Psoas muscle (tissue), 8 donors: ENCODE measurements around the gene ALK. TPM values are rescaled to one million over a fixed set of nuclear protein-coding genes. Genes with fewer than 3 reads are reported as not detected.

Experiments used
- ATAC-seq, 4 donors: fragments of 200-7000 bp; cut with Tn5 transposase; one replicate each; pipeline ENCODE4 v1.9.1; 2020; ENCODE audit warnings: moderate library complexity in 3 of 4, mild to moderate bottlenecking in 2 of 4
- DNase-seq, 2 donors: peaks; one replicate each; pipeline ENCODE4 v3.0.0-alpha.2; 2020
- H3K27ac ChIP-seq: fragments of 200-600 bp; one replicate; pipeline ENCODE4 v1.8.0; 2022
- H3K27me3 ChIP-seq, 3 donors: fragments of 200-600 bp in 1 of 3; one replicate each; pipeline versions ENCODE4 v1.6.1 to v1.8.0; 2013 to 2022; ENCODE audit warnings: low read length in 2 of 3, mild to moderate bottlenecking in 2 of 3, moderate library complexity in 1 of 3; ENCODE audit not compliant: insufficient read depth in 3 of 3
- H3K36me3 ChIP-seq, 2 donors: fragments of 200-600 bp in 1 of 2; one replicate each; pipeline versions ENCODE4 v1.6.1 to v1.8.0; 2013 to 2022; ENCODE audit warnings: low read depth in 1 of 2, mild to moderate bottlenecking in 1 of 2, moderate library complexity in 1 of 2; ENCODE audit not compliant: insufficient read depth in 1 of 2
- H3K4me1 ChIP-seq: fragments of 200-600 bp; one replicate; pipeline ENCODE4 v1.8.0; 2022
- H3K4me3 ChIP-seq: fragments of 200-600 bp; one replicate; pipeline ENCODE4 v1.8.0; 2022; ENCODE audit warnings: mild to moderate bottlenecking
- H3K9me3 ChIP-seq: fragments of 200-600 bp; one replicate; pipeline ENCODE4 v1.8.0; 2022
- CTCF ChIP-seq: fragments of 200-600 bp; IDR thresholded peaks from one replicate; pipeline ENCODE4 v1.8.0; 2022; ENCODE audit warnings: antibody characterized with exemption
- WGBS, 3 donors: extraction: QIAGEN DNeasy Blood & Tissue Kit; methylation state at CpG; one replicate each; pipeline versions ENCODE4 v1.1.6 to v1.1.7; 2013; 5-methylcytosine and 5-hydroxymethylcytosine counted together
- intact Hi-C, 2 donors: fragments of 100-400 bp; cut with DNase I; formaldehyde crosslinking; loops; one replicate each; pipeline versions ENCODE4 v1.11.0 to v1.14.2; 2022
- polyA plus RNA-seq, 3 donors: library from polyadenylated mRNA; stranded (reverse); fragments of 200-250 nt; gene quantifications; one replicate each; pipeline ENCODE4 v1.2.3, GENCODE V29; 2013
- total RNA-seq, 4 donors: library from RNA; stranded (reverse); fragmentation: NEBNext Ultra II Directional in 2 of 4; extraction: Animal tissue kit (Norgen Biotek cat#: 25700) in 2 of 4; gene quantifications; one replicate each; pipeline versions ENCODE4 v1.2.1 to v1.2.4, GENCODE V29; 2021 to 2023
- donor health status: healthy with polysubstance abuse.
- donor health status: DM: no; HTN: no; CAD: no; lungs with moderate emphysema.
- donor health status: Bipolar disorder and iron deficiency.
- donor health status: healthy.
- donor health status: DM: yes; HTN: yes; CAD: no.
- donor health status: DM: no; HTN: no; CAD: no.
- donor health status: DM: no; HTN: no; CAD: no.
- donor health status: DM: yes; HTN: yes; CAD: no.

The ALK gene
- total and polyA plus RNA-seq, 7 donors = 0.03 to 0.32 (median 0.08) TPM; not detected in 2

- no peaks in the 10 kb centered on the region for H3K9me3 ChIP-seq
- H3K4me1 ChIP-seq = no peaks in the 10 kb centered on the region
- no peak for TF ChIP-seq CTCF
- no peaks in the 10 kb centered on the region for H3K27me3 ChIP-seq
- ATAC-seq (no peak), DNase-seq (no peak)
- intact Hi-C loops = no loop called here
- no peaks in the 10 kb centered on the region for H3K36me3 ChIP-seq
- no peak overlapping the region for H3K27ac ChIP-seq
- no peak overlapping the region for H3K4me3 ChIP-seq
- 82 to 85% (median 83%) methylated on average over 8 of the region's 8 CpGs for WGBS, 3 donors
These were observed 341.8 kb downstream of the ALK start for GRCh38 chr2:29579495-29580169.

- H3K36me3 ChIP-seq = no peaks in the 10 kb centered on the region
- H3K4me3 ChIP-seq = no peak overlapping the region
- no peak overlapping the region for H3K27ac ChIP-seq
- ATAC-seq (no peak), DNase-seq (no peak)
- no peaks in the 10 kb centered on the region for H3K4me1 ChIP-seq
- intact Hi-C loops = no loop called here
- no peaks in the 10 kb centered on the region for H3K27me3 ChIP-seq
- TF ChIP-seq CTCF = no peak
- 75 to 87% (median 81%) methylated on average over 3 of the region's 3 CpGs for WGBS, 3 donors
- no peaks in the 10 kb centered on the region for H3K9me3 ChIP-seq
These were observed 343.2 kb downstream of the ALK start for GRCh38 chr2:29578084-29578598.

GRCh38 chr2:29576231-29576630 lies 345.2 kb downstream of the ALK start:
- Histone ChIP-seq H3K27ac (no peak overlapping the region), H3K27me3 (no peaks in the 10 kb centered on the region), H3K36me3 (no peaks in the 10 kb centered on the region), H3K9me3 (no peaks in the 10 kb centered on the region), H3K4me3 (no peak overlapping the region), H3K4me1 (no peaks in the 10 kb centered on the region)
- no peak for TF ChIP-seq CTCF
- peak in 2 of 4 donors; percentile 30 to 50 for ATAC-seq
- no peak for DNase-seq
- WGBS, 3 donors = 17 to 37% (median 27%) methylated on average over 3 of the region's 3 CpGs
- intact Hi-C loops = no loop called here

- no peak for DNase-seq
- TF ChIP-seq CTCF = no peak
- H3K4me1 ChIP-seq = no peaks in the 10 kb centered on the region
- H3K27ac ChIP-seq = no peak overlapping the region
- 72 to 85% (median 79%) methylated on average over 4 of the region's 4 CpGs for WGBS, 3 donors
- ATAC-seq = no peak
- H3K9me3 ChIP-seq = no peaks in the 10 kb centered on the region
- no peaks in the 10 kb centered on the region for H3K36me3 ChIP-seq
- intact Hi-C loops = no loop called here
- H3K27me3 ChIP-seq = no peaks in the 10 kb centered on the region
- H3K4me3 ChIP-seq = no peak overlapping the region
These were observed 346.0 kb downstream of the ALK start for GRCh38 chr2:29575370-29575890.
